Measurements from ENCODE around the gene GNA12. TPM values are rescaled to one million over a fixed set of nuclear protein-coding genes. Genes with fewer than 3 reads are reported as not detected.
"Not testable (repeated sequence)": the region's sequence is repeated elsewhere in the genome, so short reads cannot be mapped to it uniquely, and the experiment has no call there.

GNA12 gene
- total RNA-seq, 2 donors from 2014 or later: 37.0 to 46.6 TPM

- Mint-ChIP-seq H3K27me3 (ENCODE audit: low read depth) (no peaks in the 10 kb centered on the region), H3K4me3 (peak overlapping the region; percentile 6 to 49), H3K27ac (no peak overlapping the region), H3K9me3 (no peaks in the 10 kb centered on the region), H3K36me3 (ENCODE audit: insufficient read depth in 2 of 2) (peaks cover 5 to 20% of the 10 kb centered on the region in 2 donors), H3K4me1 (ENCODE audit: low read depth) (peaks cover 53% of the 10 kb centered on the region)
- ATAC-seq (replicated peaks in 1 of 2) (no peak), DNase-seq (peak; percentile 35 to 38)
These were observed 83.8 kb downstream of the GNA12 start for GRCh38 chr7:2760098-2760889.

- Mint-ChIP-seq H3K27ac (peak overlapping the region; percentile 9), H3K4me1 (ENCODE audit: low read depth) (peaks cover 53% of the 10 kb centered on the region), H3K36me3 (ENCODE audit: insufficient read depth in 2 of 2) (peaks cover 7 to 22% of the 10 kb centered on the region in 2 donors), H3K4me3 (peak overlapping the region; percentile 49 to 58), H3K9me3 (no peaks in the 10 kb centered on the region), H3K27me3 (ENCODE audit: low read depth) (no peaks in the 10 kb centered on the region)
- DNase-seq: no peak
- no peak for ATAC-seq (replicated peaks in 1 of 2)
These were observed 84.4 kb downstream of the GNA12 start for GRCh38 chr7:2759736-2760097.

- Mint-ChIP-seq H3K4me3 (peak overlapping the region; percentile 71 to 87), H3K27me3 (ENCODE audit: low read depth) (no peaks in the 10 kb centered on the region), H3K27ac (peak overlapping the region; percentile 97), H3K9me3 (no peaks in the 10 kb centered on the region), H3K4me1 (ENCODE audit: low read depth) (peaks cover 53% of the 10 kb centered on the region), H3K36me3 (ENCODE audit: insufficient read depth in 2 of 2) (peaks cover 7 to 22% of the 10 kb centered on the region in 2 donors)
- ATAC-seq (replicated peaks in 1 of 2): no peak
- DNase-seq: no peak
These were observed 85.2 kb downstream of the GNA12 start for GRCh38 chr7:2758673-2759616.

GRCh38 chr7:2757904-2758672, 86.0 kb downstream of the GNA12 start:
- no peaks in the 10 kb centered on the region for H3K27me3 Mint-ChIP-seq (ENCODE audit: low read depth)
- peak overlapping the region; percentile 71 to 87 for H3K4me3 Mint-ChIP-seq
- ATAC-seq (replicated peaks in 1 of 2) (peak; percentile 97), DNase-seq (peak; percentile 83 to 86)
- peaks cover 7 to 22% of the 10 kb centered on the region in 2 donors for H3K36me3 Mint-ChIP-seq (ENCODE audit: insufficient read depth in 2 of 2)
- H3K9me3 Mint-ChIP-seq: no peaks in the 10 kb centered on the region
- peaks cover 53% of the 10 kb centered on the region for H3K4me1 Mint-ChIP-seq (ENCODE audit: low read depth)
- H3K27ac Mint-ChIP-seq: peak overlapping the region; percentile 97

GRCh38 chr7:2757361-2757903, 86.7 kb downstream of the GNA12 start:
- H3K4me1 Mint-ChIP-seq (ENCODE audit: low read depth): peaks cover 53% of the 10 kb centered on the region
- ATAC-seq (replicated peaks in 1 of 2) (peak; percentile 5 to 8), DNase-seq (no peak)
- H3K4me3 Mint-ChIP-seq: peak overlapping the region; percentile 71 to 87
- H3K36me3 Mint-ChIP-seq (ENCODE audit: insufficient read depth in 2 of 2): peaks cover 7 to 22% of the 10 kb centered on the region in 2 donors
- peak overlapping the region; percentile 97 for H3K27ac Mint-ChIP-seq
- H3K27me3 Mint-ChIP-seq (ENCODE audit: low read depth): no peaks in the 10 kb centered on the region
- H3K9me3 Mint-ChIP-seq: no peaks in the 10 kb centered on the region

GRCh38 chr7:2755531-2755930, 88.6 kb downstream of the GNA12 start:
- no peak for ATAC-seq (replicated peaks in 1 of 2)
- Mint-ChIP-seq H3K36me3 (ENCODE audit: insufficient read depth in 2 of 2) (peaks cover 7 to 22% of the 10 kb centered on the region in 2 donors), H3K4me3 (no peak overlapping the region), H3K27me3 (ENCODE audit: low read depth) (no peaks in the 10 kb centered on the region), H3K9me3 (no peaks in the 10 kb centered on the region), H3K4me1 (ENCODE audit: low read depth) (peaks cover 43% of the 10 kb centered on the region), H3K27ac (peak overlapping the region; percentile 66)
- no peak for DNase-seq

GRCh38 chr7:2754912-2755311, 89.2 kb downstream of the GNA12 start:
- Mint-ChIP-seq H3K4me3 (no peak overlapping the region), H3K36me3 (ENCODE audit: insufficient read depth in 2 of 2) (peaks cover 7 to 20% of the 10 kb centered on the region in 2 donors), H3K4me1 (ENCODE audit: low read depth) (peaks cover 37% of the 10 kb centered on the region), H3K9me3 (no peaks in the 10 kb centered on the region), H3K27me3 (ENCODE audit: low read depth) (no peaks in the 10 kb centered on the region), H3K27ac (peak overlapping the region; percentile 66)
- DNase-seq (no peak), ATAC-seq (replicated peaks in 1 of 2) (no peak)

- no peak for DNase-seq
- ATAC-seq (replicated peaks in 1 of 2): no peak
These were observed 90.0 kb downstream of the GNA12 start for GRCh38 chr7:2754086-2754485.

GRCh38 chr7:2753148-2753547, 91.0 kb downstream of the GNA12 start:
- no peak for DNase-seq
- Mint-ChIP-seq H3K9me3 (peaks cover 0 to under 1% of the 10 kb centered on the region in 2 donors), H3K27ac (no peak overlapping the region), H3K27me3 (ENCODE audit: low read depth) (no peaks in the 10 kb centered on the region), H3K4me3 (no peak overlapping the region), H3K4me1 (ENCODE audit: low read depth) (peaks cover 19% of the 10 kb centered on the region), H3K36me3 (ENCODE audit: insufficient read depth in 2 of 2) (peaks cover 3 to 14% of the 10 kb centered on the region in 2 donors)
- no peak for ATAC-seq (replicated peaks in 1 of 2)

More at GRCh38 chr7:2754086-2754485, 90.0 kb downstream of the GNA12 start:
- peaks cover 4 to 19% of the 10 kb centered on the region in 2 donors for H3K36me3 Mint-ChIP-seq (ENCODE audit: insufficient read depth in 2 of 2)
- H3K27me3 Mint-ChIP-seq (ENCODE audit: low read depth): no peaks in the 10 kb centered on the region
- no peak overlapping the region for H3K27ac Mint-ChIP-seq
- H3K4me1 Mint-ChIP-seq (ENCODE audit: low read depth): peaks cover 29% of the 10 kb centered on the region
- H3K9me3 Mint-ChIP-seq: no peaks in the 10 kb centered on the region
- no peak overlapping the region for H3K4me3 Mint-ChIP-seq

GRCh38 chr7:2751086-2751485, 93.0 kb downstream of the GNA12 start:
- H3K27me3 Mint-ChIP-seq (ENCODE audit: low read depth): no peaks in the 10 kb centered on the region
- DNase-seq (no peak), ATAC-seq (replicated peaks in 1 of 2) (no peak)
- peaks cover 5 to 12% of the 10 kb centered on the region in 2 donors for H3K36me3 Mint-ChIP-seq (ENCODE audit: insufficient read depth in 2 of 2)
- H3K9me3 Mint-ChIP-seq: peaks cover 0 to 2% of the 10 kb centered on the region in 2 donors
- no peak overlapping the region for H3K4me3 Mint-ChIP-seq
- no peak overlapping the region for H3K27ac Mint-ChIP-seq
- H3K4me1 Mint-ChIP-seq (ENCODE audit: low read depth): no peaks in the 10 kb centered on the region

GRCh38 chr7:2750004-2750407, 94.1 kb downstream of the GNA12 start:
- Mint-ChIP-seq H3K27ac (no peak overlapping the region), H3K36me3 (ENCODE audit: insufficient read depth in 2 of 2) (peaks cover 2 to 4% of the 10 kb centered on the region in 2 donors), H3K4me3 (no peak overlapping the region), H3K9me3 (peaks cover 0 to 2% of the 10 kb centered on the region in 2 donors), H3K27me3 (ENCODE audit: low read depth) (no peaks in the 10 kb centered on the region), H3K4me1 (ENCODE audit: low read depth) (no peaks in the 10 kb centered on the region)
- ATAC-seq (replicated peaks in 1 of 2): no peak
- DNase-seq: no peak

- H3K27ac Mint-ChIP-seq; H3K4me3 Mint-ChIP-seq; H3K36me3 Mint-ChIP-seq (ENCODE audit: insufficient read depth in 2 of 2); H3K27me3 Mint-ChIP-seq (ENCODE audit: low read depth); H3K4me1 Mint-ChIP-seq (ENCODE audit: low read depth); DNase-seq; H3K9me3 Mint-ChIP-seq; ATAC-seq (replicated peaks in 1 of 2): not testable (repeated sequence)
These were observed 95.4 kb downstream of the GNA12 start for GRCh38 chr7:2748684-2749083.

Measured in activated T-cell treated with anti-CD3 and anti-CD28 coated beads, Interleukin-2, amount 50 U/mL, for 72 hours (primary cell).